HEK293 (cell line): Measurements from ENCODE around the gene SLC35E4.

Experiments
- GLIS1 ChIP-seq: fragments of 450-650 bp; formaldehyde crosslinking; IDR thresholded peaks from 2 replicates; pipeline ENCODE4 v1.5.1; 2016; ENCODE audit warnings: missing biosample characterization, missing genetic modification characterization
- IKZF3 ChIP-seq: fragments of 450-650 bp; IDR thresholded peaks from 2 replicates; pipeline ENCODE4 v1.5.0; 2018; ENCODE audit warnings: missing biosample characterization, mild to moderate bottlenecking, missing genetic modification characterization, moderate library complexity
- KLF1 ChIP-seq: fragments of 450-650 bp; formaldehyde crosslinking; IDR thresholded peaks from 2 replicates; pipeline ENCODE4 v1.5.1; 2016; ENCODE audit warnings: missing biosample characterization, missing genetic modification characterization
- KLF10 ChIP-seq: fragments of 450-650 bp; IDR thresholded peaks from 2 replicates; pipeline ENCODE4 v1.5.1; 2018; ENCODE audit warnings: missing biosample characterization, mild to moderate bottlenecking, missing genetic modification characterization
- KLF16 ChIP-seq: fragments of 450-650 bp; formaldehyde crosslinking; IDR thresholded peaks from 2 replicates; pipeline ENCODE4 v1.5.1; 2017; ENCODE audit warnings: missing biosample characterization, missing genetic modification characterization
- MYNN ChIP-seq: fragments of 450-650 bp; formaldehyde crosslinking; IDR thresholded peaks from 2 replicates; pipeline ENCODE4 v1.5.1; 2016; ENCODE audit warnings: missing biosample characterization, missing genetic modification characterization, borderline replicate concordance
- WT1 ChIP-seq: fragments of 450-650 bp; formaldehyde crosslinking; IDR thresholded peaks from 2 replicates; pipeline ENCODE4 v1.5.1; 2016; ENCODE audit warnings: missing biosample characterization, missing genetic modification characterization
- YY1 ChIP-seq: fragments of 450-650 bp; formaldehyde crosslinking; IDR thresholded peaks from 2 replicates; pipeline ENCODE4 v1.5.1; 2018; ENCODE audit warnings: missing biosample characterization, missing genetic modification characterization
- ZBTB21 ChIP-seq: fragments of 450-650 bp; formaldehyde crosslinking; IDR thresholded peaks from 2 replicates; pipeline ENCODE4 v1.5.1; 2017; ENCODE audit warnings: missing biosample characterization, missing genetic modification characterization
- ZFHX2 ChIP-seq: fragments of 450-650 bp; formaldehyde crosslinking; conservative IDR thresholded peaks from 2 replicates; pipeline ENCODE4 v1.5.1; 2016; ENCODE audit warnings: missing biosample characterization, missing genetic modification characterization
- ZFP69B ChIP-seq: fragments of 450-650 bp; formaldehyde crosslinking; IDR thresholded peaks from 2 replicates; pipeline ENCODE4 v1.5.1; 2016; ENCODE audit warnings: missing biosample characterization, missing genetic modification characterization
- ZNF169 ChIP-seq: fragments of 450-650 bp; formaldehyde crosslinking; IDR thresholded peaks from 2 replicates; pipeline ENCODE4 v1.5.1; 2016; ENCODE audit warnings: missing biosample characterization, missing genetic modification characterization
- ZNF335 ChIP-seq: fragments of 450-650 bp; formaldehyde crosslinking; conservative IDR thresholded peaks from 2 replicates; pipeline ENCODE4 v1.5.1; 2016; ENCODE audit warnings: missing biosample characterization, missing genetic modification characterization
- ZNF341 ChIP-seq: fragments of 450-650 bp; formaldehyde crosslinking; IDR thresholded peaks from 2 replicates; pipeline ENCODE4; 2016; ENCODE audit warnings: low read depth, missing biosample characterization, missing genetic modification characterization
- ZNF366 ChIP-seq: fragments of 450-650 bp; formaldehyde crosslinking; conservative IDR thresholded peaks from 2 replicates; pipeline ENCODE4 v1.5.1; 2016; ENCODE audit warnings: missing biosample characterization, missing genetic modification characterization
- ZNF529 ChIP-seq: fragments of 450-650 bp; formaldehyde crosslinking; IDR thresholded peaks from 2 replicates; pipeline ENCODE4 v1.5.1; 2017; ENCODE audit warnings: missing genetic modification characterization, missing biosample characterization; ENCODE audit not compliant: insufficient replicate concordance
- ZNF548 ChIP-seq: fragments of 450-650 bp; formaldehyde crosslinking; IDR thresholded peaks from 2 replicates; pipeline ENCODE4 v1.5.1; 2016; ENCODE audit warnings: missing biosample characterization, missing genetic modification characterization
- ZNF560 ChIP-seq: fragments of 450-650 bp; formaldehyde crosslinking; IDR thresholded peaks from 2 replicates; pipeline ENCODE4 v1.5.1; 2017; ENCODE audit warnings: missing biosample characterization, missing genetic modification characterization, borderline replicate concordance
- ZNF610 ChIP-seq: fragments of 450-650 bp; formaldehyde crosslinking; IDR thresholded peaks from 2 replicates; pipeline ENCODE4 v1.5.1; 2016; ENCODE audit warnings: missing biosample characterization, missing genetic modification characterization, borderline replicate concordance
- ZNF623 ChIP-seq: fragments of 450-650 bp; formaldehyde crosslinking; IDR thresholded peaks from 2 replicates; pipeline ENCODE4 v1.5.1; 2016; ENCODE audit warnings: missing biosample characterization, missing genetic modification characterization
- ZNF629 ChIP-seq: fragments of 450-650 bp; formaldehyde crosslinking; IDR thresholded peaks from 2 replicates; pipeline ENCODE4 v1.5.1; 2017; ENCODE audit warnings: missing biosample characterization, missing genetic modification characterization
- ZSCAN30 ChIP-seq: fragments of 450-650 bp; IDR thresholded peaks from 2 replicates; pipeline ENCODE4 v1.5.1; 2018; ENCODE audit warnings: missing biosample characterization, mild to moderate bottlenecking, missing genetic modification characterization, moderate library complexity
- TF ChIP-seq, protein P1 (sequence below): fragments of 450-650 bp; formaldehyde crosslinking; optimal IDR thresholded peaks from 2 replicates; pipeline ENCODE3; 2016; ENCODE audit warnings: missing biosample characterization, mild to moderate bottlenecking, missing genetic modification characterization
- TF ChIP-seq, protein P2 (sequence below): fragments of 450-650 bp; formaldehyde crosslinking; IDR thresholded peaks from 2 replicates; pipeline ENCODE4 v1.5.1; 2016; ENCODE audit warnings: missing biosample characterization, missing genetic modification characterization
- TF ChIP-seq, protein P3 (sequence below): fragments of 450-650 bp; formaldehyde crosslinking; IDR thresholded peaks from 2 replicates; pipeline ENCODE4 v1.5.1; 2017; ENCODE audit warnings: missing biosample characterization, missing genetic modification characterization
- TF ChIP-seq, protein P4 (sequence below): fragments of 450-650 bp; formaldehyde crosslinking; IDR thresholded peaks from 2 replicates; pipeline ENCODE4 v1.5.1; 2016; ENCODE audit warnings: missing biosample characterization, missing genetic modification characterization, low read depth
- TF ChIP-seq, protein P5 (sequence below): fragments of 450-650 bp; formaldehyde crosslinking; IDR thresholded peaks from 2 replicates; pipeline ENCODE4 v1.5.1; 2016; ENCODE audit warnings: missing biosample characterization, missing genetic modification characterization
- TF ChIP-seq, protein P6 (sequence below): fragments of 450-650 bp; formaldehyde crosslinking; IDR thresholded peaks from 2 replicates; pipeline ENCODE4 v1.5.1; 2017; ENCODE audit warnings: missing biosample characterization, missing genetic modification characterization
- TF ChIP-seq, protein P7 (sequence below): fragments of 450-650 bp; formaldehyde crosslinking; IDR thresholded peaks from 2 replicates; pipeline ENCODE4 v1.5.1; 2016; ENCODE audit warnings: missing biosample characterization, missing genetic modification characterization, low read depth

The SLC35E4 gene

DNA sequence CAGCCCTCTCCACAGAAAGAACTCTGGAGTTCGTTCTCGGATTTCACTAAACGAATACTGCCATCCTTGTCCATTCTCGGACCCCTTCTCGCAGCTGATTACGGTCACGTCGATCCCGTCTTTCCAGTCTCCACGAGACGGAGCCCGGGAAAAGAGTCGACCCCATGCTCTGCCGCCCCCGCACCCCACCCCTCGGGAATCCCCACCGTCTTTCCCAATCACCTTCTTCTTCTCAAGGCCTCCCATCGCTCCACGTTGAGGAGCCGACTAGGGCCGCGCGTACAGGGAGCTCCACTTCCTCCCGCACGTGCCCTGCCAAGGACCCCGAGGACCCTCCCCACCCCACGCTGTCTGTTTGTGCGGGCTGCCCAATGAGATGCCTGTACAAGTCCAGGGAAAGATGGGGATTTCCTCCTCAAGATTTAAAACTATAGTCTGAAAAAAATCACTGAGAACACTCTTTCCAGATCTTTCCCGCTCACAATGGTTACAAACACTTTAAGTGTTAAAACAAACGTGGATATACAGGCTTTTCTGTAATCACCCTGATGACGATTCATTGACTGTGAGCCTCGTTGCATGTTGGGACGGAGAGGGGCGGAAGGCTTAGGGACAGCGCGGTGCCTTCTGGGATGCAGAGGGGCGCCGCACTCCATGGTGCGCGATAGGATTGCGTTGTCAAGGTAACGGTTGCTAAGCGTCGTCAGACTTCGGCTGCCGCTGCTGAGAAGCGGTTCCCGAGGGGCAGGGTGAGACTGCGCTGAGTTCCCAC is 43.8 kb upstream of the SLC35E4 start, which contains the start of gene PES1 (continued):
- TF ChIP-seq, protein P1, sequence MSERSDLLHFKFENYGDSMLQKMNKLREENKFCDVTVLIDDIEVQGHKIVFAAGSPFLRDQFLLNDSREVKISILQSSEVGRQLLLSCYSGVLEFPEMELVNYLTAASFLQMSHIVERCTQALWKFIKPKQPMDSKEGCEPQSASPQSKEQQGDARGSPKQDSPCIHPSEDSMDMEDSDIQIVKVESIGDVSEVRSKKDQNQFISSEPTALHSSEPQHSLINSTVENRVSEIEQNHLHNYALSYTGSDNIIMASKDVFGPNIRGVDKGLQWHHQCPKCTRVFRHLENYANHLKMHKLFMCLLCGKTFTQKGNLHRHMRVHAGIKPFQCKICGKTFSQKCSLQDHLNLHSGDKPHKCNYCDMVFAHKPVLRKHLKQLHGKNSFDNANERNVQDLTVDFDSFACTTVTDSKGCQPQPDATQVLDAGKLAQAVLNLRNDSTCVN (tag by site-specific recombination) = peak; percentile 72
- TF ChIP-seq, protein P2, sequence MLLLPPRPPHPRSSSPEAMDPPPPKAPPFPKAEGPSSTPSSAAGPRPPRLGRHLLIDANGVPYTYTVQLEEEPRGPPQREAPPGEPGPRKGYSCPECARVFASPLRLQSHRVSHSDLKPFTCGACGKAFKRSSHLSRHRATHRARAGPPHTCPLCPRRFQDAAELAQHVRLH = peak; percentile 82
- TF ChIP-seq WT1 (tag by site-specific recombination) = peak; percentile 45; the same call in 1 of the 2 replicates
- TF ChIP-seq ZNF341 = peak; percentile 46; the same call in 1 of the 2 replicates
- TF ChIP-seq ZNF629 (tag by site-specific recombination) = peak; percentile 95
- TF ChIP-seq, protein P3, sequence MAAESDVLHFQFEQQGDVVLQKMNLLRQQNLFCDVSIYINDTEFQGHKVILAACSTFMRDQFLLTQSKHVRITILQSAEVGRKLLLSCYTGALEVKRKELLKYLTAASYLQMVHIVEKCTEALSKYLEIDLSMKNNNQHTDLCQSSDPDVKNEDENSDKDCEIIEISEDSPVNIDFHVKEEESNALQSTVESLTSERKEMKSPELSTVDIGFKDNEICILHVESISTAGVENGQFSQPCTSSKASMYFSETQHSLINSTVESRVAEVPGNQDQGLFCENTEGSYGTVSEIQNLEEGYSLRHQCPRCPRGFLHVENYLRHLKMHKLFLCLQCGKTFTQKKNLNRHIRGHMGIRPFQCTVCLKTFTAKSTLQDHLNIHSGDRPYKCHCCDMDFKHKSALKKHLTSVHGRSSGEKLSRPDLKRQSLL (tag by site-specific recombination) = no peak; the same call in 1 of the 2 replicates
- TF ChIP-seq ZSCAN30 (tag by site-specific recombination) = no peak
- TF ChIP-seq, protein P4, sequence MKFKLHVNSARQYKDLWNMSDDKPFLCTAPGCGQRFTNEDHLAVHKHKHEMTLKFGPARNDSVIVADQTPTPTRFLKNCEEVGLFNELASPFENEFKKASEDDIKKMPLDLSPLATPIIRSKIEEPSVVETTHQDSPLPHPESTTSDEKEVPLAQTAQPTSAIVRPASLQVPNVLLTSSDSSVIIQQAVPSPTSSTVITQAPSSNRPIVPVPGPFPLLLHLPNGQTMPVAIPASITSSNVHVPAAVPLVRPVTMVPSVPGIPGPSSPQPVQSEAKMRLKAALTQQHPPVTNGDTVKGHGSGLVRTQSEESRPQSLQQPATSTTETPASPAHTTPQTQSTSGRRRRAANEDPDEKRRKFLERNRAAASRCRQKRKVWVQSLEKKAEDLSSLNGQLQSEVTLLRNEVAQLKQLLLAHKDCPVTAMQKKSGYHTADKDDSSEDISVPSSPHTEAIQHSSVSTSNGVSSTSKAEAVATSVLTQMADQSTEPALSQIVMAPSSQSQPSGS (tag by site-specific recombination) = peak; percentile 88
- TF ChIP-seq ZFP69B = 0 out of 2 replicates have a peak, but pooled peaks have one; percentile 50
- TF ChIP-seq, protein P5, sequence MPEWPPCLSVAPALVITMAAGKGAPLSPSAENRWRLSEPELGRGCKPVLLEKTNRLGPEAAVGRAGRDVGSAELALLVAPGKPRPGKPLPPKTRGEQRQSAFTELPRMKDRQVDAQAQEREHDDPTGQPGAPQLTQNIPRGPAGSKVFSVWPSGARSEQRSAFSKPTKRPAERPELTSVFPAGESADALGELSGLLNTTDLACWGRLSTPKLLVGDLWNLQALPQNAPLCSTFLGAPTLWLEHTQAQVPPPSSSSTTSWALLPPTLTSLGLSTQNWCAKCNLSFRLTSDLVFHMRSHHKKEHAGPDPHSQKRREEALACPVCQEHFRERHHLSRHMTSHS = no peak
- TF ChIP-seq, protein P6, sequence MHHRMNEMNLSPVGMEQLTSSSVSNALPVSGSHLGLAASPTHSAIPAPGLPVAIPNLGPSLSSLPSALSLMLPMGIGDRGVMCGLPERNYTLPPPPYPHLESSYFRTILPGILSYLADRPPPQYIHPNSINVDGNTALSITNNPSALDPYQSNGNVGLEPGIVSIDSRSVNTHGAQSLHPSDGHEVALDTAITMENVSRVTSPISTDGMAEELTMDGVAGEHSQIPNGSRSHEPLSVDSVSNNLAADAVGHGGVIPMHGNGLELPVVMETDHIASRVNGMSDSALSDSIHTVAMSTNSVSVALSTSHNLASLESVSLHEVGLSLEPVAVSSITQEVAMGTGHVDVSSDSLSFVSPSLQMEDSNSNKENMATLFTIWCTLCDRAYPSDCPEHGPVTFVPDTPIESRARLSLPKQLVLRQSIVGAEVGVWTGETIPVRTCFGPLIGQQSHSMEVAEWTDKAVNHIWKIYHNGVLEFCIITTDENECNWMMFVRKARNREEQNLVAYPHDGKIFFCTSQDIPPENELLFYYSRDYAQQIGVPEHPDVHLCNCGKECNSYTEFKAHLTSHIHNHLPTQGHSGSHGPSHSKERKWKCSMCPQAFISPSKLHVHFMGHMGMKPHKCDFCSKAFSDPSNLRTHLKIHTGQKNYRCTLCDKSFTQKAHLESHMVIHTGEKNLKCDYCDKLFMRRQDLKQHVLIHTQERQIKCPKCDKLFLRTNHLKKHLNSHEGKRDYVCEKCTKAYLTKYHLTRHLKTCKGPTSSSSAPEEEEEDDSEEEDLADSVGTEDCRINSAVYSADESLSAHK (tag by site-specific recombination) = 0 out of 2 replicates have a peak, but pooled peaks have one; percentile 11
- TF ChIP-seq, protein P7, sequence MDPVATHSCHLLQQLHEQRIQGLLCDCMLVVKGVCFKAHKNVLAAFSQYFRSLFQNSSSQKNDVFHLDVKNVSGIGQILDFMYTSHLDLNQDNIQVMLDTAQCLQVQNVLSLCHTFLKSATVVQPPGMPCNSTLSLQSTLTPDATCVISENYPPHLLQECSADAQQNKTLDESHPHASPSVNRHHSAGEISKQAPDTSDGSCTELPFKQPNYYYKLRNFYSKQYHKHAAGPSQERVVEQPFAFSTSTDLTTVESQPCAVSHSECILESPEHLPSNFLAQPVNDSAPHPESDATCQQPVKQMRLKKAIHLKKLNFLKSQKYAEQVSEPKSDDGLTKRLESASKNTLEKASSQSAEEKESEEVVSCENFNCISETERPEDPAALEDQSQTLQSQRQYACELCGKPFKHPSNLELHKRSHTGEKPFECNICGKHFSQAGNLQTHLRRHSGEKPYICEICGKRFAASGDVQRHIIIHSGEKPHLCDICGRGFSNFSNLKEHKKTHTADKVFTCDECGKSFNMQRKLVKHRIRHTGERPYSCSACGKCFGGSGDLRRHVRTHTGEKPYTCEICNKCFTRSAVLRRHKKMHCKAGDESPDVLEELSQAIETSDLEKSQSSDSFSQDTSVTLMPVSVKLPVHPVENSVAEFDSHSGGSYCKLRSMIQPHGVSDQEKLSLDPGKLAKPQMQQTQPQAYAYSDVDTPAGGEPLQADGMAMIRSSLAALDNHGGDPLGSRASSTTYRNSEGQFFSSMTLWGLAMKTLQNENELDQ (tag by site-specific recombination) = no peak
- TF ChIP-seq ZNF335 (tag by site-specific recombination) = peak; percentile 100
- no peak for TF ChIP-seq IKZF3 (tag by site-specific recombination)
- TF ChIP-seq ZNF529 = no peak
- TF ChIP-seq ZNF560 (tag by site-specific recombination) = no peak
- peak; percentile 20; the same call in 1 of the 2 replicates for TF ChIP-seq ZNF623 (tag by site-specific recombination)
- TF ChIP-seq GLIS1 = peak; percentile 87
- TF ChIP-seq YY1 (tag by site-specific recombination) = peak; percentile 27; the same call in 1 of the 2 replicates
- TF ChIP-seq ZNF366 = 0 out of 2 replicates have a peak, but pooled peaks have one; percentile 12
- peak; percentile 87 for TF ChIP-seq ZFHX2 (tag by site-specific recombination)
- TF ChIP-seq ZBTB21 (tag by site-specific recombination) = peak; percentile 88
- peak; percentile 31; the same call in 1 of the 2 replicates for TF ChIP-seq KLF16
- TF ChIP-seq ZNF610 (tag by site-specific recombination) = 0 out of 2 replicates have a peak, but pooled peaks have one; percentile 54
- peak; percentile 100 for TF ChIP-seq MYNN (tag by site-specific recombination)
- TF ChIP-seq ZNF169 (tag by site-specific recombination) = no peak
- TF ChIP-seq ZNF548 (tag by site-specific recombination) = no peak
- 0 out of 2 replicates have a peak, but pooled peaks have one; percentile 8 for TF ChIP-seq KLF1 (tag by site-specific recombination)
- peak; percentile 52; the same call in 1 of the 2 replicates for TF ChIP-seq KLF10 (tag by site-specific recombination)
